ENCODE data around the gene SELE.
"Not testable (repeated sequence)": the region's sequence is repeated elsewhere in the genome, so short reads cannot be mapped to it uniquely, and the experiment has no call there.

The SELE gene

DNA sequence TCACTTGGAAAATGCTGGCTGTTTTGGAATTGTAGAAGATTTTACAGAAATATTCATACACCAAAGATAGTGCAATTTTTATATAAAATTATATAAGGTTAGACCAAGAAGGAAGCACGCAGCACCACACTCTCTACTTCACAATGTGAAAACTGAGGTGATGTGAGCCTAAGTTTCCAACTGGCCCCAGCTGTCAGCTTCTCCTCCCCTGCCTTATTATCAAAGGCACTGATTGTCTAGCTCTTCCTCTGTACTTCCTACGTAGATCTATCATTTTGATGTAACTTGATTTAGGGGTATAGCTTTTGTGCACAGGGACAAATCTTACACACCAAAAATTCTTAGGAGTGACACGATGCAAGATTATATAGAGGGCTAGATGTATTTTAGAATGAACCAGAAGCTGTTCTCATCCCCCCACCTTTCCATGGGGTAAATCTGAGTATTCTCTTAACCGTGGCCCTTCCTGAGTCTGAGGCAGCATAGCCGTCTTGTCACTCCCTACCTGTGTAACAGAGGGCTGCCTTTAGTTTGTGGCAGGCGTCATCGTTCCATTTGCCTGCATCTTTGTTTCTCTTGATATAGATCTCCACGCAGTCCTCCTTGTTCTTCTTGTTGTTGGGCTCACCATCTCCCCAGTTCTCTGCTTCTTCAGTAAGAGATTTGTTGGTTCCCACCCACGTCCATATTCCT, 25.8 kb downstream of the SELE start:
- peaks cover 71% of the 10 kb centered on the region for H3K4me1 Mint-ChIP-seq
- no peaks in the 10 kb centered on the region for H3K27me3 Mint-ChIP-seq
- DNase-seq (no peak), ATAC-seq (peak; percentile 53)
- H3K27ac Mint-ChIP-seq = peak overlapping the region; percentile 91
- H3K36me3 Mint-ChIP-seq (ENCODE audit: low read depth) = peaks cover 52% of the 10 kb centered on the region
- H3K9me3 Mint-ChIP-seq = no peaks in the 10 kb centered on the region
- H3K4me3 Mint-ChIP-seq = peak overlapping the region; percentile 81

DNA sequence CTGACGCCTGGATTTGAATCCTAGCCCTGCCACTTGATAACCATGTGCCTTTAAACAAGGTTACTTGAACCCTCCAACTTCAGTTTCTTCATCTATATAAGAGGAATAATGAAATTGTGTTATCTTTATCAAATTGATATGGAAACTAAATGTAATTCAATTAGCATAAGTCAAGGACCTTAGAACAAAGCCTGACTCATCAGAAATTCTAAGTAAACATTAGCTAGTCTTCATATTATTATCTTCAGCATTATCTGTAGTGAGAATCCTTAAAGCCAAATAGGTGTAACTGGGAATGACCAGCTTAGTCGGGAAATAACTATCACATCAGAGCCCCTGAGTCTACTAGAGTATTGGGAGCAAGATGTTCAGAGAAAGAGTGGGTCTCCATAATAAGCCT, 29.1 kb downstream of the SELE start:
- Mint-ChIP-seq H3K27ac (peak overlapping the region; percentile 15), H3K9me3 (peaks cover 4% of the 10 kb centered on the region), H3K4me3 (peak overlapping the region; percentile 12), H3K36me3 (ENCODE audit: low read depth) (peaks cover 79% of the 10 kb centered on the region), H3K4me1 (peaks cover 90% of the 10 kb centered on the region), H3K27me3 (no peaks in the 10 kb centered on the region)
- DNase-seq (no peak), ATAC-seq (no peak)

DNA sequence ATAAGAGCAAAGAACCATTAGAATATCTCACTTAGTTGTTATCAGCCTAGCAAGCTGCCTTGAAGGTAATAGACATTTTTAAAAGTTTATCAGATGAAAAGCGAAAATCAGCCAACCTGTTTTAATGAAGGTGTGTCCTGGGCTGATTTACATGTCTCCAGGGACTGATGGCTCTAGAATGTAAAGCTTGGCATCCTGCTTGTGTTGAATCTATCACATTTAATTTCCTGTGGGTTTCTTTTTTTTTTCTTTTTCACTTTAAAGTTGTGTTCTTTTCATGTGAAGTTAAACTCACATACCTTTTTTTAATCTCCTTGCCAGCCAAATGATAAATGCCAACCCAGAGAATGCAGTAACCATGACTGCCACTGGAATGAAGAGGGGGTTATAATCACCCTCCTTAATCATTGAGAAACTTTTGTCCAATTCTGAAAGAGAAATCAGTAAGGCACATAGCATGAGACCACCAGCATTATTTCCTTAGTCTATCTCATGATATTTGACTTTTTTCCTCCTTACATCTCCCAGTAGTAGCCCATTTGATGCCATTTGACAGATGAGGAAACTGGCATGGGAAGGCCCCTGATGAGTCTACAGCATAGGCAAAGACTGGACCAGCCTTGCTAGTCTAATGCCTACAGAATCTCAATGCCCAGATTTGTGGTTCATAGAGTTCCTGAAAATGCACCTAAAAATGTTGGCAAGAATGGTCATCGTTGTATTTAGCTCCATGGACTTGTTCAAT, 32.4 kb downstream of the SELE start:
- peak overlapping the region; percentile 0 for H3K4me3 Mint-ChIP-seq
- no peak for ATAC-seq
- no peaks in the 10 kb centered on the region for H3K27me3 Mint-ChIP-seq
- H3K36me3 Mint-ChIP-seq (ENCODE audit: low read depth) = peaks cover 80% of the 10 kb centered on the region
- H3K9me3 Mint-ChIP-seq = peaks cover 4% of the 10 kb centered on the region
- peaks cover 98% of the 10 kb centered on the region for H3K4me1 Mint-ChIP-seq
- DNase-seq = no peak
- H3K27ac Mint-ChIP-seq = peak overlapping the region; percentile 15

DNA sequence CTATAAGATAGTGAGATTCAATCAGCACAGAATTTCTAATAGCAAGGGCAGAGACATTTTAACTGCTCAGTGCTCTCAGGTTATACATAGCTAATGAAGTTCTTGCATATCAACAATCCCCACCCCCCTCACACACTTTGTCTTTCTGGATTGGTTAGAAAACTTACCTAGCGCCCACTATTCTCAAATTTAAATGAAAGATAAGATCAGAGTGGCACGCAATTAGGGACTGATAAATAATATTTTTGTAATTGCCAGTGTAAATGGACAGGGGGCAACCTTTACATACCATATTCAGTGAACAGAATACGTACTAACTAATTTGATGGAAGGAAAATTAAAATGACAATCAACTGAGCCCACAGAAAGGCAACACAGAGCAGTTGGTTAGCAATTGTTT, 34.2 kb downstream of the SELE start:
- Mint-ChIP-seq H3K27ac (no peak overlapping the region), H3K9me3 (peaks cover 4% of the 10 kb centered on the region), H3K4me1 (peaks cover 98% of the 10 kb centered on the region), H3K27me3 (no peaks in the 10 kb centered on the region), H3K36me3 (ENCODE audit: low read depth) (peaks cover 76% of the 10 kb centered on the region), H3K4me3 (no peak overlapping the region)
- ATAC-seq (no peak), DNase-seq (no peak)

DNA sequence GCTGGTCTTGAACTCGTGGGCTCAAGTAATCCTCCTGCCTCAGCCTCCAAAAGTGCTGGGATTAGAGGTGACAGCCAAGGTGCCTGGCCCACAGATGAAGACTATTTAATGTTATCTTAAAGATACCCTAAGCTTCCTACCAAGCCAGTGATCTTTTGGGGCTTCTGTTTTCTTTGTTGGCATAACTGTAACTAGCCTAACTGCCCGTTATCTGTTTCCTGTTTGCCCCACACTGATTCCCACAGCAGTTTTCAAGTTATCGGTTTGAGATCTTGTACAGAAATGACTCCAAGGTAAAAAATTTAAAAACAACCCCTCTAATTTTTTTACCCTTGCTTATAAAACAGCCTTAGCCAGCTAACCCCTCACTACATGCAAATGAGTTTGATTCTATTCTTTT, 34.9 kb downstream of the SELE start:
- no peaks in the 10 kb centered on the region for H3K27me3 Mint-ChIP-seq
- H3K27ac Mint-ChIP-seq = no peak overlapping the region
- peak; percentile 12 for ATAC-seq
- H3K4me1 Mint-ChIP-seq = peaks cover 98% of the 10 kb centered on the region
- H3K36me3 Mint-ChIP-seq (ENCODE audit: low read depth) = peaks cover 72% of the 10 kb centered on the region
- DNase-seq = no peak
- peaks cover 4% of the 10 kb centered on the region for H3K9me3 Mint-ChIP-seq
- H3K4me3 Mint-ChIP-seq = no peak overlapping the region

- peak overlapping the region; percentile 43 for H3K4me3 Mint-ChIP-seq
- no peaks in the 10 kb centered on the region for H3K27me3 Mint-ChIP-seq
- ATAC-seq (peak; percentile 53), DNase-seq (no peak)
- H3K9me3 Mint-ChIP-seq = peaks cover 4% of the 10 kb centered on the region
- peaks cover 98% of the 10 kb centered on the region for H3K4me1 Mint-ChIP-seq
- no peak overlapping the region for H3K27ac Mint-ChIP-seq
- peaks cover 67% of the 10 kb centered on the region for H3K36me3 Mint-ChIP-seq (ENCODE audit: low read depth)
Observed at GRCh38 chr1:169697755-169698154, 36.1 kb downstream of the SELE start.

DNA sequence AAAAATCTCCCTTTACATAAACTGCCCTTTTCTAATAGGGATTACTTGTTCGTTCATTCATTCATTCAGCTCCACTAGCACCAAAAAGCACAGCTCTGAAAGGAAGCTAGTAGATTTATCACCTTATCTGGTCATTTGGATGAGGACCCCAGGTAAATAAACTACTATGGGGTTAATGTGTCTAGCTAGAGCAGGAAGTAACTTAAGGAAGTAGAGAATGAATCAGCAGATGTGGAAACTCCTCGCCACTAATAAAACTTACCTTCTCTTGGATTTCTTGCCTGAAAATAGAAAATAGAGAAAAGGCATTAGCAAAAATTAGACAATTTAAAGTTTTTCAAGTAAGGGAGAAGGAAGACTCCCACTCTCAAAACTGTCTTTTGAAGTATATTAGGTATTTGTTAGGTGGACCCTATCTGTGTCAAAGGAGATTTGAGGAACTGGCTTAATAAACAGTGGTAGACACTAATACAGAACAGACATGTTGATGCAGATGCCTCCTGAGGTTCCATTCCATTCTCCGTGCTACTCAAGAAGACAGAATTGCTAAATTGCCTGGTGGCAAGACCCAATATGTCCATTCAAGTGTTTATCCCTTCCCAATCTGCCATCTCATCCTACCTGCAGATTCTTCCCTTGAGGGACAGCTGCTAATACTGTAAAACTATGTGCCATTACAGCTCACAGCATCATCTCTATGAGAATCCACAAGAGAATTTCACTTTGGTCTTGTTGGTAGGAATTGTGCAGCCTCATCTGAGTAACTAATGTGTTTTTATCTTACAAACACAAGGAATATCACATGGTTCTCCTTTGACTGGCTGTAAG, 37.4 kb downstream of the SELE start:
- Mint-ChIP-seq H3K4me1 (peaks cover 98% of the 10 kb centered on the region), H3K4me3 (peak overlapping the region; percentile 45), H3K27ac (no peak overlapping the region), H3K27me3 (no peaks in the 10 kb centered on the region), H3K36me3 (ENCODE audit: low read depth) (peaks cover 59% of the 10 kb centered on the region), H3K9me3 (peaks cover 4% of the 10 kb centered on the region)
- DNase-seq (no peak), ATAC-seq (no peak)

GRCh38 chr1:169694304-169695075, 39.4 kb downstream of the SELE start:
- no peak overlapping the region for H3K27ac Mint-ChIP-seq
- peak overlapping the region; percentile 49 for H3K4me3 Mint-ChIP-seq

GRCh38 chr1:169692756-169693460, 41.0 kb downstream of the SELE start:
- no peaks in the 10 kb centered on the region for H3K27me3 Mint-ChIP-seq
- ATAC-seq (peak; percentile 75), DNase-seq (no peak)
- H3K36me3 Mint-ChIP-seq (ENCODE audit: low read depth) = peaks cover 57% of the 10 kb centered on the region
- no peak overlapping the region for H3K27ac Mint-ChIP-seq
- no peaks in the 10 kb centered on the region for H3K9me3 Mint-ChIP-seq
- peak overlapping the region; percentile 72 for H3K4me3 Mint-ChIP-seq
- peaks cover 97% of the 10 kb centered on the region for H3K4me1 Mint-ChIP-seq

More at GRCh38 chr1:169694304-169695075, 39.4 kb downstream of the SELE start:
- H3K27me3 Mint-ChIP-seq = no peaks in the 10 kb centered on the region
- H3K36me3 Mint-ChIP-seq (ENCODE audit: low read depth) = peaks cover 63% of the 10 kb centered on the region
- DNase-seq (no peak), ATAC-seq (peak; percentile 16)
- H3K9me3 Mint-ChIP-seq = no peaks in the 10 kb centered on the region
- peaks cover 99% of the 10 kb centered on the region for H3K4me1 Mint-ChIP-seq

DNA sequence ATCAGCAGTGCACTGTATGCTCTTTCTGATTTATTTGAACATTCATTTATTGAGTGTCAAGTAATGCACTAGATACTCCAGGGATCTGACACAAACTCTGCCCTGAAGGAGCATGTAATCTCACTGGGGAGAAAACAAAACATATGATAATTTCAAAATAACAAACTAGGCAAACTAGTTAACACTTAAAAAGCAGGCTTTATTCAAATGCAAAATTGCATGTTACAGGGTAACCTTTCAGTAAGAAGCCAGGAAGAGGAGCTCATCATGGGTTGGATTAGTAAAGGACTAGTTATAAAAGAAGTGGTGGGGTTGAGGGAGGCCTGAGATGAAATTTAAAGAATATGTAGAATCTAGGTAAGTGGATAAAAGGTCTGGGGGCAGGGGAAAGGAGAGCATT, 43.4 kb downstream of the SELE start:
- Mint-ChIP-seq H3K4me3 (no peak overlapping the region), H3K27me3 (no peaks in the 10 kb centered on the region), H3K4me1 (peaks cover 73% of the 10 kb centered on the region), H3K36me3 (ENCODE audit: low read depth) (peaks cover 48% of the 10 kb centered on the region), H3K9me3 (no peaks in the 10 kb centered on the region), H3K27ac (no peak overlapping the region)
- ATAC-seq (no peak), DNase-seq (no peak)

- Mint-ChIP-seq H3K36me3 (ENCODE audit: low read depth) (peaks cover 38% of the 10 kb centered on the region), H3K9me3 (no peaks in the 10 kb centered on the region), H3K27ac (no peak overlapping the region), H3K27me3 (no peaks in the 10 kb centered on the region), H3K4me1 (peaks cover 62% of the 10 kb centered on the region), H3K4me3 (no peak overlapping the region)
- ATAC-seq (no peak), DNase-seq (no peak)
Observed at GRCh38 chr1:169689395-169689794, 44.5 kb downstream of the SELE start.

DNA sequence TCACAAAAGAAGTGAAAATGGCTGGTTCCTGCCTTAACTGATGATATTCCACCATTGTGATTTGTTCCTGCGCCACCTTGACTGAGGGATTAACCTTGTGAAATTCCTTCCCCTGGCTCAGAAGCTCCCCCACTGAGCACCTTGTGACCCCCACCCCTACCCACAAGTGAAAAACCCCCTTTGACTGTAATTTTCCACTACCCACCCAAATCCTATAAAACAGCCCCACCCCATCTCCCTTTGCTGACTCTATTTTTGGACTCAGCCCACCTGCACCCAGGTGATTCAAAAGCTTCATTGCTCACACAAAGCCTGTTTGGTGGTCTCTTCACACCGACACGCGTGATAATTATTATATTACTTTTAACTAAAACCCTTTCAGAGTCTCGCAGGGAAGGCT, 45.5 kb downstream of the SELE start:
- not testable (repeated sequence) for H3K9me3 Mint-ChIP-seq, H3K27me3 Mint-ChIP-seq, H3K4me3 Mint-ChIP-seq, DNase-seq, H3K27ac Mint-ChIP-seq, ATAC-seq
- peaks cover 51% of the 10 kb centered on the region for H3K4me1 Mint-ChIP-seq
- H3K36me3 Mint-ChIP-seq (ENCODE audit: low read depth) = peaks cover 34% of the 10 kb centered on the region

GRCh38 chr1:169683661-169684060, 50.2 kb downstream of the SELE start:
- H3K27ac Mint-ChIP-seq = no peak overlapping the region
- ATAC-seq (no peak), DNase-seq (no peak)
- H3K4me3 Mint-ChIP-seq = no peak overlapping the region
- H3K4me1 Mint-ChIP-seq = peaks cover 42% of the 10 kb centered on the region
- peaks cover 2% of the 10 kb centered on the region for H3K36me3 Mint-ChIP-seq (ENCODE audit: low read depth)
- H3K9me3 Mint-ChIP-seq = no peaks in the 10 kb centered on the region
- H3K27me3 Mint-ChIP-seq = no peaks in the 10 kb centered on the region

Measured in activated naive CD8-positive, alpha-beta T cell treated with anti-CD3 and anti-CD28 coated beads, Interleukin-2, amount 50 U/mL, for 24 hours (primary cell).